SK-N-MC (cell line): ENCODE data around the gene METRN.

Experiments used
- EZH2 ChIP-seq: fragments of 200-600 bp; sonication (generic); IDR thresholded peaks from one replicate; pipeline ENCODE4 v1.6.1; 2017; ENCODE audit warnings: antibody characterized with exemption
- POLR2AphosphoS5 ChIP-seq: IDR thresholded peaks from 2 replicates; pipeline ENCODE4 v1.6.1; 2012; ENCODE audit warnings: mild to moderate bottlenecking, low read depth, low read length, borderline replicate concordance

GRCh38 chr16:740459-740763 lies 25.5 kb downstream of the METRN start:
- TF ChIP-seq EZH2 (no peak), POLR2AphosphoS5 (no peak)
